K562 (cell line): ENCODE measurements around the gene ABHD17C. TPM values are rescaled to one million over a fixed set of nuclear protein-coding genes. Genes with fewer than 3 reads are reported as not detected.

Experiments used
- ATAC-seq: fragments of 200-7000 bp; cut with Tn5 transposase; 3 replicates; pipeline ENCODE4 v1.9.1; 2020; ENCODE audit warnings: moderate library complexity
- BruUV-seq: library from RNA; stranded (reverse); fragments of 400-500 nt; replicated peaks from 2 replicates; lab custom pipeline; 2021; lab: Mats Ljungman, UMichigan
- CTCF ChIA-PET: fragments of 300-600 bp; formaldehyde crosslinking; extraction: SDS; loops from one replicate; lab custom pipeline; 2021; ENCODE audit warnings: low intra/inter-chr PET ratio; lab: Yijun Ruan, JAX
- POLR2A ChIA-PET: fragments of 300-600, 350-650 bp; sonication (Branson Sonifier 250); formaldehyde crosslinking; extraction: SDS; loops from one replicate; lab custom pipeline; 2021; ENCODE audit warnings: antibody characterized with exemption, inconsistent platforms; lab: Yijun Ruan, JAX
- DNase-seq, 4 experiments: peaks; one replicate each; pipeline versions ENCODE4 v3.0.0 to v3.0.0-alpha.2; 2011 to 2018; ENCODE audit warnings: low spot score in 3 of 4, mixed read lengths in 3 of 4; ENCODE audit errors: extremely low read depth in 1 of 4
- FAIRE-seq: peaks from 2 replicates; lab custom pipeline; 2011; peaks lifted over from hg19 to GRCh38; lab: Jason Lieb, UNC
- H2AFZ ChIP-seq: 2 replicates; pipeline ENCODE4 v1.6.0; 2011; ENCODE audit warnings: low read depth, low read length, control low read depth, inconsistent platforms
- H3K27ac ChIP-seq: fragments of 200-600 bp; 3 replicates; pipeline ENCODE4 v1.8.0; 2011; ENCODE audit warnings: low read depth, mild to moderate bottlenecking, control low read depth, inconsistent platforms, low read length, moderate library complexity, mixed read lengths; ENCODE audit errors: extremely low read depth
- H3K27me3 ChIP-seq, 2 experiments: fragments of 300-600 bp in 1 of 2; 2 replicates in 1 of 2; 3 replicates in 1 of 2; pipeline versions ENCODE4 v1.6.0 to v1.8.0; 2011; ENCODE audit warnings: inconsistent platforms in 2 of 2, low read length in 2 of 2, mild to moderate bottlenecking in 1 of 2, mixed read lengths in 1 of 2, moderate library complexity in 1 of 2; ENCODE audit not compliant: control insufficient read depth in 2 of 2, insufficient read depth in 2 of 2
- H3K36me3 ChIP-seq: fragments of 300-600 bp; 3 replicates; pipeline ENCODE4 v1.8.0; 2011; ENCODE audit warnings: mild to moderate bottlenecking, low read length, inconsistent platforms; ENCODE audit not compliant: control insufficient read depth, insufficient read depth
- H3K4me1 ChIP-seq, 2 experiments: fragments of 200-600 bp in 1 of 2; replicated peaks in 1 of 2; 2 replicates in 1 of 2; 3 replicates in 1 of 2; pipeline versions ENCODE4 v1.5.1 to v1.8.0; 2011; ENCODE audit warnings: inconsistent platforms in 2 of 2, low read length in 2 of 2, mild to moderate bottlenecking in 1 of 2, mixed read lengths in 1 of 2, moderate library complexity in 1 of 2; ENCODE audit not compliant: control insufficient read depth in 2 of 2, insufficient read depth in 2 of 2
- H3K4me2 ChIP-seq: 2 replicates; pipeline ENCODE4 v1.6.1; 2011; ENCODE audit warnings: low read length, control low read depth, inconsistent platforms, mixed read lengths; ENCODE audit not compliant: insufficient read depth
- H3K4me3 ChIP-seq: fragments of 200-600 bp; sonication (generic), shearing (Covaris generic); 2 replicates; pipeline ENCODE4 v1.5.1; 2016; ENCODE audit warnings: control low read depth, inconsistent platforms
- H3K79me2 ChIP-seq: fragments of 200-600 bp; 3 replicates; pipeline ENCODE4 v1.8.0; 2011; ENCODE audit warnings: low read length, inconsistent platforms; ENCODE audit not compliant: control insufficient read depth, insufficient read depth
- H3K9ac ChIP-seq, 2 experiments: 2 replicates each; pipeline versions ENCODE4 v1.6.0 to v1.6.1; 2011; ENCODE audit warnings: low read depth in 2 of 2, low read length in 2 of 2, control low read depth in 1 of 2, inconsistent platforms in 1 of 2, mild to moderate bottlenecking in 1 of 2, mixed read lengths in 1 of 2; ENCODE audit not compliant: insufficient read depth in 1 of 2
- H3K9me1 ChIP-seq: one replicate; pipeline ENCODE4 v1.6.0; 2011; ENCODE audit warnings: inconsistent platforms, mild to moderate bottlenecking, low read length, moderate library complexity; ENCODE audit not compliant: control insufficient read depth, insufficient read depth
- H3K9me3 ChIP-seq: replicated peaks from 2 replicates; pipeline ENCODE4 v1.5.1; 2011; ENCODE audit warnings: low read depth, low read length, inconsistent platforms; ENCODE audit not compliant: control insufficient read depth, insufficient read depth
- H4K20me1 ChIP-seq: replicated peaks from 2 replicates; pipeline ENCODE4 v1.6.1; 2011; ENCODE audit warnings: low read length, inconsistent platforms, mixed read lengths; ENCODE audit not compliant: control insufficient read depth, insufficient read depth
- AFF1 ChIP-seq, 2 experiments: fragments of 450-650 bp; IDR thresholded peaks; 2 replicates each; pipeline ENCODE4 v1.6.1; 2018; ENCODE audit warnings: mild to moderate bottlenecking in 2 of 2, low read depth in 1 of 2; ENCODE audit not compliant: partially characterized antibody in 2 of 2
- CLOCK ChIP-seq: fragments of 250-450 bp; sonication (Bioruptor Pico); IDR thresholded peaks from 2 replicates; pipeline ENCODE4 v1.4.0; 2020; ENCODE audit warnings: mild to moderate bottlenecking, moderate library complexity, borderline replicate concordance
- ILF3 ChIP-seq: fragments of 450-650 bp; IDR thresholded peaks from 2 replicates; pipeline ENCODE4 v1.6.1; 2018; ENCODE audit warnings: antibody characterized with exemption, mild to moderate bottlenecking, moderate library complexity, borderline replicate concordance
- MLLT1 ChIP-seq, 2 experiments: fragments of 450-650 bp; IDR thresholded peaks; 2 replicates each; pipeline ENCODE4 v1.6.1; 2016
- USF2 ChIP-seq: sonication (generic); formaldehyde crosslinking; IDR thresholded peaks from 2 replicates; pipeline ENCODE4 v1.5.0; 2020; ENCODE audit warnings: missing genetic modification reagents
- ZKSCAN8 ChIP-seq: fragments of 200-800 bp; sonication (Bioruptor generic); IDR thresholded peaks from 2 replicates; pipeline ENCODE4 v1.6.1; 2016; ENCODE audit warnings: missing genetic modification characterization, missing compliant biosample characterization
- WGBS: fragments of 100-300 bp; shearing (Covaris generic); methylation state at CpG from one replicate; pipeline ENCODE4 v1.1.6; 2016; ENCODE audit warnings: low coverage, mixed read lengths; ENCODE audit not compliant: insufficient coverage; ENCODE audit errors: missing lambda C conversion rate; 5-methylcytosine and 5-hydroxymethylcytosine counted together
- in situ Hi-C: fragments of 300-500 bp; cut with MboI; formaldehyde crosslinking; loops from 4 replicates; pipeline ENCODE4 v1.15.0; 2018; ENCODE audit warnings: inconsistent platforms, mixed read lengths
- intact Hi-C: fragments of 100-400 bp; cut with micrococcal nuclease; formaldehyde crosslinking; loops from 2 replicates; pipeline ENCODE4 v1.14.2; 2022
- polyA plus RNA-seq, 8 experiments: library from polyadenylated mRNA; depleted of rRNA in 4 of 8; stranded (reverse) in 5 of 8; unstranded in 3 of 8; fragments of >200 nt; fragmentation: Nextera tagmentation in 2 of 8; fragmentation: Illumina TruSeq in 1 of 8; extraction: Ambion mirVana in 2 of 8; extraction: Trizol in 1 of 8; gene quantifications; 2 replicates each; pipeline versions ENCODE4 v1.2.1 to v1.2.3, GENCODE V29; 2011 to 2014; ENCODE audit warnings: inconsistent platforms in 1 of 8, missing spikeins in 1 of 8
- total RNA-seq, 7 experiments: library from RNA; depleted of rRNA in 6 of 7; stranded (reverse); fragments of >200 nt in 6 of 7; fragmentation: Illumina TruSeq in 2 of 7; extraction: Trizol in 2 of 7; gene quantifications; 2 replicates each; pipeline versions ENCODE4 v1.2.1 to v1.2.3, GENCODE V29; 2011 to 2021; ENCODE audit warnings: low replicate concordance in 1 of 7

ABHD17C gene
- total and polyA plus RNA-seq, 9 of the 15 experiments (the other 6 are each of a cell fraction or from before 2014, with no cell fraction given) = 0.04 to 0.42 (median 0.19) TPM; not detected in 1

- TF ChIP-seq CLOCK (CRISPR knock-in tag) = no peak
Measured at GRCh38 chr15:80727196-80727595, 32.1 kb downstream of the ABHD17C start (continued).

GRCh38 chr15:80727596-80727995 lies 32.5 kb downstream of the ABHD17C start:
- no peaks in the 10 kb centered on the region for H4K20me1 ChIP-seq
- H3K9ac ChIP-seq = no peak overlapping the region
- no peaks in the 10 kb centered on the region for H3K9me1 ChIP-seq
- CTCF ChIA-PET = no interaction called here
- in situ Hi-C loops = no loop called here
- BruUV-seq = no TSS peak
- no peak overlapping the region for H2AFZ ChIP-seq
- POLR2A ChIA-PET = no interaction called here
- no peak overlapping the region for H3K27ac ChIP-seq
- DNase-seq = no peak
- H3K27me3 ChIP-seq = peaks cover 0 to 5% of the 10 kb centered on the region in 2 experiments; a peak in 1 of 5 replicates
- H3K4me2 ChIP-seq = no peak overlapping the region
- no peaks in the 10 kb centered on the region for H3K79me2 ChIP-seq
- WGBS = 0% methylated on average over 5 of the region's 5 CpGs
- no peaks in the 10 kb centered on the region for H3K4me1 ChIP-seq
- no peak overlapping the region for H3K4me3 ChIP-seq
- intact Hi-C loops = no loop called here
- H3K36me3 ChIP-seq = no peaks in the 10 kb centered on the region
- H3K9me3 ChIP-seq = no peaks in the 10 kb centered on the region
- no peak for FAIRE-seq
- ATAC-seq = no peak
- TF ChIP-seq ILF3 (no peak), ZKSCAN8 (CRISPR knock-in tag) (no peak), AFF1 (IDR thresholded peaks at IDR 0.05; ENCODE audit: low read depth in 1 of 2, partially characterized antibody in 2 of 2) (no peak), MLLT1 (IDR thresholded peaks at IDR 0.05) (no peak), USF2 (CRISPR knock-in tag) (no peak)
